CD14-positive monocyte (primary cell): ENCODE measurements around the gene FOXP1. TPM values are rescaled to one million over a fixed set of nuclear protein-coding genes. Genes with fewer than 3 reads are reported as not detected.

Source experiments
- DNase-seq, 3 donors: peaks; one replicate each; pipeline ENCODE4 v3.0.0-alpha.2; 2011 to 2022
- H2AFZ ChIP-seq: 2 replicates; pipeline ENCODE4 v1.6.0; 2012; ENCODE audit warnings: mild to moderate bottlenecking, low read depth, low read length, inconsistent platforms; ENCODE audit not compliant: insufficient read depth, poor library complexity, severe bottlenecking
- H3K27ac ChIP-seq, 2 donors: 1 replicate in 1 of 2; 2 replicates in 1 of 2; pipeline ENCODE4 v1.5.1; 2012 to 2013; ENCODE audit warnings: low read length in 2 of 2, control low read depth in 1 of 2, inconsistent platforms in 1 of 2, low read depth in 1 of 2, mild to moderate bottlenecking in 1 of 2
- H3K27me3 ChIP-seq, 2 donors: one replicate each; pipeline versions ENCODE4 v1.6.0 to v1.6.1; 2011 to 2013; ENCODE audit warnings: low read length in 2 of 2; ENCODE audit not compliant: control insufficient read depth in 2 of 2, insufficient read depth in 2 of 2
- H3K36me3 ChIP-seq, 2 donors: replicated peaks in 1 of 2; 1 replicate in 1 of 2; 2 replicates in 1 of 2; pipeline versions ENCODE4 v1.5.1 to v1.6.1; 2012 to 2013; ENCODE audit warnings: low read length in 2 of 2, control low read depth in 1 of 2, inconsistent platforms in 1 of 2, mild to moderate bottlenecking in 1 of 2; ENCODE audit not compliant: insufficient read depth in 2 of 2, control insufficient read depth in 1 of 2
- H3K4me1 ChIP-seq, 2 donors: 1 replicate in 1 of 2; 2 replicates in 1 of 2; pipeline versions ENCODE4 v1.5.1 to v1.6.1; 2012 to 2013; ENCODE audit warnings: low read length in 2 of 2, control low read depth in 1 of 2, inconsistent platforms in 1 of 2, mild to moderate bottlenecking in 1 of 2, moderate library complexity in 1 of 2; ENCODE audit not compliant: insufficient read depth in 2 of 2, control insufficient read depth in 1 of 2
- H3K4me2 ChIP-seq: replicated peaks from 2 replicates; pipeline ENCODE3; 2012; ENCODE audit warnings: low read length, moderate library complexity, mild to moderate bottlenecking; ENCODE audit not compliant: poor library complexity, severe bottlenecking; ENCODE audit errors: extremely low read depth
- H3K4me3 ChIP-seq, 3 experiments: fragments of 200-600 bp in 1 of 3; sonication (generic) in 1 of 3; replicated peaks in 1 of 3; 1 replicate in 2 of 3; 2 replicates in 1 of 3; pipeline ENCODE4 v1.5.1; 2011 to 2013; ENCODE audit warnings: low read length in 3 of 3, mild to moderate bottlenecking in 3 of 3, control low read depth in 2 of 3, low read depth in 2 of 3, inconsistent platforms in 1 of 3, moderate library complexity in 1 of 3
- H3K79me2 ChIP-seq: 2 replicates; pipeline ENCODE4 v1.6.0; 2012; ENCODE audit warnings: mild to moderate bottlenecking, control low read depth, inconsistent platforms, low read length, moderate library complexity; ENCODE audit not compliant: insufficient read depth
- H3K9ac ChIP-seq: 2 replicates; pipeline ENCODE4 v1.6.0; 2017; ENCODE audit warnings: low read length, mild to moderate bottlenecking; ENCODE audit not compliant: insufficient read depth, poor library complexity, severe bottlenecking
- H3K9me3 ChIP-seq, 2 donors: replicated peaks in 1 of 2; 1 replicate in 1 of 2; 2 replicates in 1 of 2; pipeline versions ENCODE4 v1.5.1 to v1.6.1; 2012 to 2013; ENCODE audit warnings: low read length in 2 of 2, control low read depth in 1 of 2; ENCODE audit not compliant: control insufficient read depth in 1 of 2, insufficient read depth in 1 of 2
- H4K20me1 ChIP-seq: 2 replicates; pipeline ENCODE4 v1.6.0; 2012; ENCODE audit warnings: mild to moderate bottlenecking, low read length, control low read depth, moderate library complexity; ENCODE audit not compliant: insufficient read depth
- H3K27ac Mint-ChIP-seq, 7 donors: one replicate each; pipeline ENCODE4 v1.8.0; 2020; ENCODE audit warnings: mild to moderate bottlenecking in 7 of 7, mixed read lengths in 7 of 7, moderate library complexity in 6 of 7, inconsistent platforms in 2 of 7
- H3K27me3 Mint-ChIP-seq, 3 donors: one replicate each; pipeline ENCODE4 v1.8.0; 2021 to 2022; ENCODE audit warnings: low read depth in 3 of 3, mild to moderate bottlenecking in 3 of 3, mixed read lengths in 3 of 3, moderate library complexity in 3 of 3, inconsistent platforms in 1 of 3
- H3K36me3 Mint-ChIP-seq, 2 donors: one replicate each; pipeline ENCODE4 v1.8.0; 2020; ENCODE audit warnings: mixed read lengths in 2 of 2, inconsistent platforms in 1 of 2, mild to moderate bottlenecking in 1 of 2
- H3K4me1 Mint-ChIP-seq: one replicate; pipeline ENCODE4 v1.8.0; 2020; ENCODE audit warnings: mild to moderate bottlenecking, mixed read lengths
- H3K4me3 Mint-ChIP-seq, 2 donors: one replicate each; pipeline ENCODE4 v1.8.0; 2020; ENCODE audit warnings: mild to moderate bottlenecking in 2 of 2, mixed read lengths in 2 of 2, moderate library complexity in 1 of 2
- H3K9me3 Mint-ChIP-seq, 7 donors: one replicate each; pipeline ENCODE4 v1.8.0; 2020 to 2022; ENCODE audit warnings: mixed read lengths in 7 of 7, mild to moderate bottlenecking in 6 of 7, moderate library complexity in 6 of 7, inconsistent platforms in 2 of 7
- CTCF ChIP-seq: fragments of 200-600 bp; IDR thresholded peaks from one replicate; pipeline ENCODE4 v1.8.0; 2022; ENCODE audit warnings: antibody characterized with exemption, mild to moderate bottlenecking
- WGBS: methylation state at CpG from one replicate; pipeline ENCODE4 v1.1.5; 2013; ENCODE audit warnings: missing lambda C conversion rate; ENCODE audit not compliant: insufficient coverage; 5-methylcytosine and 5-hydroxymethylcytosine counted together
- intact Hi-C, 2 donors: fragments of 100-400 bp; cut with micrococcal nuclease; formaldehyde crosslinking; loops; one replicate each; pipeline versions ENCODE4 v1.15.0 to v1.15.1; 2023
- polyA plus RNA-seq, 3 donors: library from polyadenylated mRNA; depleted of rRNA in 1 of 3; unstranded in 2 of 3; stranded (reverse) in 1 of 3; fragments of 300-500 nt in 2 of 3; fragments of >200 nt in 1 of 3; fragmentation: Illumina TruSeq in 2 of 3; gene quantifications; 1 replicate in 2 of 3; 2 replicates in 1 of 3; pipeline ENCODE4 v1.2.3, GENCODE V29; 2012 to 2021

Gene FOXP1
- polyA plus RNA-seq, 3 donors: 25.7 to 42.6 (median 27.8) TPM

GRCh38 chr3:71097557-71097956 lies 486.0 kb downstream of the FOXP1 start:
- Histone ChIP-seq H2AFZ (no peak overlapping the region), H3K4me1 (peaks cover 1 to 3% of the 10 kb centered on the region in 2 donors), H3K27me3 (no peaks in the 10 kb centered on the region), H3K4me2 (no peak overlapping the region), H3K27ac (no peak overlapping the region), H3K36me3 (peaks cover 0 to 23% of the 10 kb centered on the region in 2 donors), H3K4me3 (no peak overlapping the region), H3K9me3 (no peaks in the 10 kb centered on the region), H3K79me2 (peaks cover 19% of the 10 kb centered on the region), H3K9ac (no peak overlapping the region), H4K20me1 (peaks cover 48% of the 10 kb centered on the region)
- Mint-ChIP-seq H3K4me3 (no peak overlapping the region), H3K27me3 (no peaks in the 10 kb centered on the region), H3K9me3 (no peaks in the 10 kb centered on the region), H3K36me3 (peaks cover 16 to 18% of the 10 kb centered on the region in 2 donors), H3K4me1 (peaks cover 10% of the 10 kb centered on the region), H3K27ac (peak overlapping the region in 1 of 7 donors; percentile 23)
- intact Hi-C loops: no loop called here
- 93% methylated on average over 4 of the region's 5 CpGs for WGBS
- no peak for TF ChIP-seq CTCF
- DNase-seq: no peak

- Histone ChIP-seq H3K9me3 (no peaks in the 10 kb centered on the region), H3K27me3 (no peaks in the 10 kb centered on the region), H3K9ac (no peak overlapping the region), H2AFZ (no peak overlapping the region), H3K4me2 (no peak overlapping the region), H3K79me2 (peaks cover 13% of the 10 kb centered on the region), H4K20me1 (peaks cover 29% of the 10 kb centered on the region), H3K4me3 (no peak overlapping the region), H3K27ac (no peak overlapping the region), H3K36me3 (peaks cover 0 to 23% of the 10 kb centered on the region in 2 donors), H3K4me1 (no peaks in the 10 kb centered on the region)
- no peak overlapping the region for H3K27ac Mint-ChIP-seq
- H3K36me3 Mint-ChIP-seq: peaks cover 14 to 16% of the 10 kb centered on the region in 2 donors
- H3K27me3 Mint-ChIP-seq: peaks cover 0 to 1% (median 0%) of the 10 kb centered on the region in 3 donors
- no peaks in the 10 kb centered on the region for H3K9me3 Mint-ChIP-seq
- intact Hi-C loops: no loop called here
- no peak overlapping the region for H3K4me3 Mint-ChIP-seq
- no peak for TF ChIP-seq CTCF
- WGBS: no CpG with 5 or more reads among the region's 1 CpG
- peaks cover 7% of the 10 kb centered on the region for H3K4me1 Mint-ChIP-seq
- DNase-seq: no peak
Observed at GRCh38 chr3:71095511-71096291, 487.8 kb downstream of the FOXP1 start.
